SKM-1 treated with dmso at 0.1 percent for 144 hours (cell line): ENCODE results near the gene CTBP1.
"Not testable (repeated sequence)": the region's sequence is repeated elsewhere in the genome, so short reads cannot be mapped to it uniquely, and the experiment has no call there.

Experiments
- DNase-seq: peaks from one replicate; lab custom pipeline; 2025; ENCODE audit not compliant: unreplicated experiment; lab: John Stamatoyannopoulos, UW

CTBP1 gene

DNA sequence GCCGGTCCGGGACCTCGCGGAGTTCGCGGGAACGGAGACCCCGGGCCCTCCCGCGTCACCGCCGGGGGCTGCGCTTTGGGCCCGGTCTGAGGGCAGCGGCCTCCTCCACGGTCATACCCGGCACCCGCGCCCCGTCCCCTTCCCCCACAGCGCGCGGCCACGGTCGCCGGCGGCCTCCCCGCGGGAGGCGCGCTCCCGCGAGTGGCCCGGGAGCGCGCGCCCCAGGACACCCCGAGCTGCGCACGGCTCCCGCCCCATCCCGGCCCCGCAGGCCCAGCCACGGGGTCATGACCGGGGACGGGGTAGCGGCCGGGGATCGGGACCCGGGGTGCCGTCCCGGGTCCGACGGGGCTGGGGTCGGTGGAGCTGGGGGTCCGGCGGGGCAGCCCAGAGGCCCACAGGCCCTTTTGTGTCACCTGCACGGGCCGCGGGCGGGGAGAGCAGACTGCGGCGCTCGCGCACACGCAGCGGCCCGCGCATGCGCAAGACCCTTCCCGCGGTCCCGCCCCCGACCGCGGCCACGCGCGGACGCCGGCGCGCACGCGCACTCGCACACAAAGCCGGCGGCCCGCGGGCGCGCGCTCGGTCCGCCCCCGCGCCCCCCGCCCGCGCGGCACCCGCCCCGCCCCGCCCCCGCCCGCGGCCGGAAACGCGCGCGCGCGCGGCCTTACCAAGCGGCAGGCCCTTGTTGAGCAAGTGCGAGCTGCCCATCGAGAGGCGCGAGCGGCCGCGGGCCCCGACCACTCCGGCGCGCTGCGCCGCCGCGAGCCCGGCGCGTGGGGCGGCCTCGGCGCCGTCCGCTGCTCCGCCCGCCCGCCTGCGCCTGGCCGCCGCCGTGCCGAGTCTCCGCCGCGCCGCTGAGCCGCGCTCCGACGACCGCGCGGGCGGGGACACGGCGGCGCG is at the start of gene CTBP1:
CTBP1 (minus strand) TSS at position 886 of the 903 bp plus-strand sequence. CDS start 7,799 bp downstream, outside the sequence.
- DNase-seq: peak; percentile 83

DNA sequence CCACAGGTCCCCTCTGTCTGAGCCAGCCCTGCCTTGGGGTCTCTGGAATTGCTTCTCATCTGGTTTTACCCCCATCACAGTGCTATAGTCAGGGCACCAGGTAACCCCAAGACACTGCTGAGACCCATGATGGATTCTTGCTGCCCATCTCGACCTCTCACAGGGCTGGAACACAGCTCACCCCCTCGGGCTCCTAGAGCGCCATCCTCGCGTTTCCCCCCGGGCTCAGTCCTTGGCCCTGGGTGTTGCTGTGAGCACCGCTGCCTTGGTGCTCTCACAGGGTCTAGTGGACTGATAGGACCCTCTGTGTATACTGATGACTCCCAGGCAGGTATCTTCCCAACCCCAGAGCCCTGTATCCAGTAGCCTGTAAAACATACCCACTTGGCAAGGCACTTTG is 49.5 kb upstream of the CTBP1 start:
- no peak for DNase-seq

GRCh38 chr4:1297456-1298325 is 48.8 kb upstream of the CTBP1 start:
- DNase-seq: no peak

DNA sequence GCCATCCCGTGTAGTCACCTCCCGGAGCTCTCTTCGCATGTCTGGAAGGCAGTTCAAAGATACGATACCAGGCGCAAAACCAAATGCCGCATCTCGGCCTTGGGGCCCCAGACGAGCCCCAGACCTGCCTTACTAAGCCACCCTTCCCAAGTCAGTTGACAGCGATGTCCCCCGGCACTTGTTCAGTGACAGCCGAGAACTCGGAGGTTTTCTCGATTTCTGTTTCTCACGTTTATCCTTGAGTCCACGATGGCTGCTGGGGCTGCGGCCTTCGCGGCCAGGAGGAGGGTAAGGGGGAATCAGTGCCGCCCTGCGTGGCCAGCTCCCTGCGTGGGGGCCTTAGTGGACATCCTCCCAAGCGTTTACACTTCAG is 48.1 kb upstream of the CTBP1 start:
- DNase-seq: no peak

GRCh38 chr4:1296324-1297022 is 47.5 kb upstream of the CTBP1 start:
- no peak for DNase-seq

- no peak for DNase-seq
Measured at GRCh38 chr4:1295405-1296055, 46.6 kb upstream of the CTBP1 start.

GRCh38 chr4:1294891-1295290 is 46.0 kb upstream of the CTBP1 start:
- no peak for DNase-seq

- DNase-seq: no peak
Measured at GRCh38 chr4:1294424-1294823, 45.5 kb upstream of the CTBP1 start.

GRCh38 chr4:1293991-1294390 is 45.1 kb upstream of the CTBP1 start:
- no peak for DNase-seq

DNA sequence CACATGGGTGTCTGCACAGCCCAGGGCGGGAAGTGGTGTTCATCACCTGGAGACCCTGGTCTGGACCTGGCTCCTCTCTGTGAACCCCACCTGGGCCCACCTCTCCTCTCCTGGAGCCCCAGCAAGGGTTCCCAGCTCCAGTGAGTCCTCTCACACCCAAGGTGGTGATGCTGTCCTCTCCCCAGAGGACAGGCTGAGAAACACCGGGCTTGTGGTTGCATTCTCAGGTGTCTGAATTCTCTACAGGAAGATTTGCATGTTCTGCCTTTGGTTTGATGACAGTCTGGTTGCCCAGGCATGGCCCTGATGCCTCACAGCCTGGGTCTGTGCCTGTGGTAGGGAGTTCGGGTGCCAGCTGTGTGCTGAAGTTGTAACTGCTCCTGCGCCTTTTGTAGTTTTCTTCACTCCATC is 44.6 kb upstream of the CTBP1 start:
- no peak for DNase-seq

GRCh38 chr4:1292703-1293011 is 43.7 kb upstream of the CTBP1 start:
- DNase-seq: not testable (repeated sequence)

- no peak for DNase-seq
Measured at GRCh38 chr4:1291996-1292702, 43.2 kb upstream of the CTBP1 start.

- DNase-seq: no peak
Measured at GRCh38 chr4:1291091-1291490, 42.2 kb upstream of the CTBP1 start.

DNA sequence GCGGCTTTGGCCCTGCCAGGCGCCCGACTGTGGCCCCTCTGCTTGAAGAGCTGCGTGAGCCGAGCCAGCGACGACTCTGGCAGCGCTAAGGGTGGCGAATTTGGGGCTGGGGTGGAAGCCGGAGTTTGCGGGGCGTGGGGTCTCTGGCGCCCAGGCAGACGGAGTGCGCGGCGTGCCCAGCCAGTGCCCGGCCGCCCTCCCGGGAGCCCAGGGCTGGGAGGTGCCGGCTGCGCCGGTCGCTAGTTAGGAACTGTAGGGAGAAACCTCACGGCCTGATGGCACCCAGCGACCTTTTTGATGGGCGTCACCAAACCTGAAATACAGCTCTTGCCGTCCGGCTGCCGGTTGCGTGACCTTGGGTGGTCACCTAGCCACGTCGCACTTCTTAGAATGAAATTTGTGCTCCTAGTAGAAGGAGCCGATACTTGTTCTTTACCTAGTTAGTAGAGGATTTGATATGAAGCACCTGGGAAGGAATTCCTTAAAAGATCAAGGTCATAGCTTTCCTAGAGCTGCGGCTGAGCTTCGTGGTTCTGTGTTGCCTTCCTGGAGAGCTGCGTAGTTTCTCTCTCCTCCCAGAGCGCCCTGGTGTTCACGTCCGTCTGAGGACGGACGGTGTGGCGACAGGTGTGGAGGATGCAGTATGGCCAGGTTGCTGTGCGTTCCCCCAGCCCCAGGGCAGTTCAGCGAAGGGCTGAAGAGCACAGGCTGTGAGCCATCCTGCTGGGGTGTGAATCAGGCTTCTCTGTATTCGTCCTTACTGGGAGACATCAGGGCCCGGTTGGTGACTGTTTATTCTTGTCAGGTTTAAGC is 41.4 kb upstream of the CTBP1 start:
- no peak for DNase-seq

DNA sequence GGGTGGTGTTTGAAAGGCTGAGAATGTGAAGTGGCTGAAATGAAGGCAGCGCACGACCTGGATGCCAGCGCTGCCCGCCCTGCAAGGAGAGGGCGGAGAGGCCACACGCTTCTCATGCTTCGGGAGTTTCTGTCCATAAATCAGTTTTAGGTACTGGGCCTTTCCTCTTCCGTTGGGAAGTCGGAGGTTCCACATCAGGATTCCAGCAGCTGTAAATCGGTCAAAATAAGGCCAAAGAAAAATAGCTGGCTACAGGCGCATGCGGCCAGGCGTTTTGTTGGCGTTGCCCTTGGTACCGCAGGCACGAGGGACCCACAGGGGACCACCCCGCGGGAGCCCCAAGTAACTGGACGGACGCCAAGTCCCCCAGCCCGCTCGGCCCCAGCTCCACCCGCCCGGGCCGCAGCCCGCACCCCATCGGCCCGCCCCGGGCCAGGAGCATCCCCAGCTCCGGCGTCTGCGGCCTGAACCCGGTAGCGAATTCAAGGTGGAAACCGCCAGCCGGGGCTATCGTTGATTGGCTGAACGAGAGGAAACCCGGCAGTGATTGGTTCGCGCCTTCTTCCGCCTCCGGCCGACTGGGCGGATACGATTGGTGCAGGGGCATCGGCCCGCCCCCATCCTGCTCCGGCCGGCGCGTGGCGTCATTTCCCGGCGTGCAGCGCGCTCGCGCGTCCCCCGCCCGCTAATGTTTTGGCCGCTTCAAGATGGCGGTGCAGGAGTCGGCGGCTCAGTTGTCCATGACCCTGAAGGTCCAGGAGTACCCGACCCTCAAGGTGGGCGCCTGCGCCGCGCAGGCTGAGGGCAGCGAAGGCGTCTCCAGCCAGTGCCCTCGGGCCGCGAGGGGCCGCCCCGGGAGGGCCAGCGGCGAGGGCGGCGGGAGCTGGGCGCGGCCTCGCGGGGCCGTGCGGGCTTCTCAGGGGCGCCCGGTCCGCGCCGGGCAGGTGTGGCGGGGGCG is 40.6 kb upstream of the CTBP1 start, which contains the start of gene MAEA:
MAEA (plus strand) TSS at position 685 of the 958 bp plus-strand sequence; CDS start at position 708, 23 bp downstream.
- DNase-seq: peak; percentile 100

- no peak for DNase-seq
Measured at GRCh38 chr4:1288786-1289185, 39.9 kb upstream of the CTBP1 start.

GRCh38 chr4:1285790-1286553 is 37.0 kb upstream of the CTBP1 start:
- DNase-seq: peak; percentile 46
